ENCODE results near the gene NPLOC4. TPM values are rescaled to one million over a fixed set of nuclear protein-coding genes. Genes with fewer than 3 reads are reported as not detected.

NPLOC4 gene
- total and polyA plus RNA-seq, 2 of the 8 experiments (the other 6 are each of a cell fraction or from before 2014, with no cell fraction given) = 70.7 to 92.7 TPM

GRCh38 chr17:81528384-81528650 is 108.6 kb downstream of the NPLOC4 start (continued):
- no peak for TF ChIP-seq CHD7 (IDR thresholded peaks at IDR 0.05; ENCODE audit: insufficient replicate concordance, low read length)
- TF ChIP-seq GABPA (IDR thresholded peaks at IDR 0.05; ENCODE audit: borderline replicate concordance, insufficient read depth, low read length) = no peak; the same call in 1 of the 2 replicates
- TF ChIP-seq SIN3A (conservative IDR thresholded peaks at IDR 0.05 in 1 of 2, IDR thresholded peaks at IDR 0.05 in 1 of 2; ENCODE audit: low read depth in 1 of 2, low read length in 2 of 2) = no peak
- TF ChIP-seq SIRT6 (IDR thresholded peaks at IDR 0.05; ENCODE audit: low read length) = no peak
- no peak for TF ChIP-seq SUZ12 (IDR thresholded peaks at IDR 0.05; ENCODE audit: low read length)
- TF ChIP-seq SP4 (IDR thresholded peaks at IDR 0.05; ENCODE audit: low read length) = no peak
- TF ChIP-seq BRCA1 (IDR thresholded peaks at IDR 0.05; ENCODE audit: low read depth, low read length) = no peak
- no peak for TF ChIP-seq ZNF274 (IDR thresholded peaks at IDR 0.05; ENCODE audit: borderline replicate concordance, extremely low read depth, low read length)
- no peak for TF ChIP-seq CTBP2 (IDR thresholded peaks at IDR 0.05; ENCODE audit: borderline replicate concordance, insufficient read depth, insufficient read length, low read length)
- TF ChIP-seq BACH1 (IDR thresholded peaks at IDR 0.05; ENCODE audit: low read length) = no peak
- no peak for TF ChIP-seq KDM4A (IDR thresholded peaks at IDR 0.05; ENCODE audit: low read depth, low read length, severe bottlenecking)
- TF ChIP-seq YY1 (IDR thresholded peaks at IDR 0.05; ENCODE audit: low read depth, low read length) = no peak

Data from H1 (cell line).